NT2/D1 (cell line): Measurements from ENCODE around the gene RIMBP2.

Experiments used
- DNase-seq: peaks from one replicate; pipeline ENCODE4 v3.0.0-alpha.2; 2011; ENCODE audit warnings: low read depth, low spot score
- H3K27me3 ChIP-seq: 2 replicates; pipeline ENCODE4 v1.6.0; 2011; ENCODE audit warnings: mild to moderate bottlenecking; ENCODE audit not compliant: insufficient read length, insufficient read depth
- H3K36me3 ChIP-seq: 2 replicates; pipeline ENCODE4 v1.6.1; 2011; ENCODE audit warnings: mild to moderate bottlenecking, low read length, mixed read lengths; ENCODE audit not compliant: insufficient read depth, insufficient read length
- H3K4me1 ChIP-seq: 2 replicates; pipeline ENCODE4 v1.5.1; 2011; ENCODE audit not compliant: insufficient read depth, insufficient read length
- H3K4me3 ChIP-seq: 2 replicates; pipeline ENCODE4 v1.5.1; 2011; ENCODE audit warnings: low read depth; ENCODE audit not compliant: insufficient read length
- H3K9ac ChIP-seq: 2 replicates; pipeline ENCODE4 v1.6.0; 2011; ENCODE audit warnings: low read depth; ENCODE audit not compliant: insufficient read length
- H3K9me3 ChIP-seq: 2 replicates; pipeline ENCODE4 v1.5.1; 2011; ENCODE audit warnings: mild to moderate bottlenecking, low read length; ENCODE audit not compliant: insufficient read depth
- SUZ12 ChIP-seq: IDR thresholded peaks from 2 replicates; pipeline ENCODE4 v1.6.1; 2011; ENCODE audit not compliant: insufficient read length, insufficient read depth; ENCODE audit errors: extremely low read depth
- YY1 ChIP-seq: IDR thresholded peaks from 2 replicates; pipeline ENCODE4 v1.6.1; 2011; ENCODE audit not compliant: insufficient read length, insufficient read depth
- ZNF274 ChIP-seq: IDR thresholded peaks from 2 replicates; pipeline ENCODE4 v1.6.1; 2011; ENCODE audit warnings: mild to moderate bottlenecking, low read depth, low read length

The RIMBP2 gene

GRCh38 chr12:130613831-130614529 is 102.1 kb downstream of the RIMBP2 start:
- TF ChIP-seq YY1, result no peak
- TF ChIP-seq ZNF274, result no peak
- no peak for TF ChIP-seq SUZ12
- no peak for DNase-seq
- H3K9me3 ChIP-seq, result no peaks in the 10 kb centered on the region
- H3K4me1 ChIP-seq, result peaks cover 8% of the 10 kb centered on the region
- no peaks in the 10 kb centered on the region for H3K27me3 ChIP-seq
- no peak overlapping the region for H3K9ac ChIP-seq
- no peak overlapping the region for H3K4me3 ChIP-seq
- no peaks in the 10 kb centered on the region for H3K36me3 ChIP-seq

GRCh38 chr12:130613131-130613530 is 103.0 kb downstream of the RIMBP2 start:
- H3K4me3 ChIP-seq, result no peak overlapping the region
- no peaks in the 10 kb centered on the region for H3K36me3 ChIP-seq
- no peak overlapping the region for H3K9ac ChIP-seq
- no peak for TF ChIP-seq YY1
- no peak for TF ChIP-seq SUZ12
- TF ChIP-seq ZNF274, result no peak
- no peaks in the 10 kb centered on the region for H3K27me3 ChIP-seq
- no peaks in the 10 kb centered on the region for H3K9me3 ChIP-seq
- no peak for DNase-seq
- peaks cover 11% of the 10 kb centered on the region for H3K4me1 ChIP-seq

GRCh38 chr12:130611026-130611905 is 104.8 kb downstream of the RIMBP2 start:
- Histone ChIP-seq H3K9me3 (no peaks in the 10 kb centered on the region), H3K9ac (no peak overlapping the region), H3K4me3 (no peak overlapping the region), H3K36me3 (no peaks in the 10 kb centered on the region), H3K4me1 (peaks cover 10% of the 10 kb centered on the region), H3K27me3 (no peaks in the 10 kb centered on the region)
- TF ChIP-seq YY1, result no peak
- TF ChIP-seq SUZ12, result no peak
- no peak for TF ChIP-seq ZNF274
- DNase-seq, result no peak

GRCh38 chr12:130609966-130610365 is 106.1 kb downstream of the RIMBP2 start:
- DNase-seq, result no peak
- TF ChIP-seq YY1 (no peak), SUZ12 (no peak), ZNF274 (no peak)
- peaks cover 10% of the 10 kb centered on the region for H3K4me1 ChIP-seq
- H3K36me3 ChIP-seq, result no peaks in the 10 kb centered on the region
- no peak overlapping the region for H3K9ac ChIP-seq
- H3K9me3 ChIP-seq, result no peaks in the 10 kb centered on the region
- no peak overlapping the region for H3K4me3 ChIP-seq
- H3K27me3 ChIP-seq, result no peaks in the 10 kb centered on the region

GRCh38 chr12:130608831-130609230 is 107.3 kb downstream of the RIMBP2 start:
- Histone ChIP-seq H3K9ac (no peak overlapping the region), H3K27me3 (no peaks in the 10 kb centered on the region), H3K4me1 (peaks cover 6% of the 10 kb centered on the region), H3K36me3 (no peaks in the 10 kb centered on the region), H3K9me3 (no peaks in the 10 kb centered on the region), H3K4me3 (no peak overlapping the region)
- TF ChIP-seq SUZ12 (no peak), ZNF274 (no peak)
- DNase-seq, result no peak

GRCh38 chr12:130608132-130608531 is 108.0 kb downstream of the RIMBP2 start:
- peak; percentile 42 for DNase-seq
- Histone ChIP-seq H3K9ac (no peak overlapping the region), H3K4me3 (no peak overlapping the region), H3K4me1 (peaks cover 5% of the 10 kb centered on the region), H3K27me3 (no peaks in the 10 kb centered on the region), H3K36me3 (no peaks in the 10 kb centered on the region), H3K9me3 (no peaks in the 10 kb centered on the region)
- TF ChIP-seq YY1 (no peak), SUZ12 (no peak), ZNF274 (no peak)

GRCh38 chr12:130606231-130606630 is 109.9 kb downstream of the RIMBP2 start:
- no peaks in the 10 kb centered on the region for H3K9me3 ChIP-seq
- no peaks in the 10 kb centered on the region for H3K36me3 ChIP-seq
- no peak for TF ChIP-seq ZNF274
- TF ChIP-seq SUZ12, result no peak
- TF ChIP-seq YY1, result no peak

More at GRCh38 chr12:130606231-130606630, 109.9 kb downstream of the RIMBP2 start:
- no peak overlapping the region for H3K4me3 ChIP-seq
- H3K4me1 ChIP-seq, result peaks cover 5% of the 10 kb centered on the region
- DNase-seq, result no peak
- no peaks in the 10 kb centered on the region for H3K27me3 ChIP-seq
- no peak overlapping the region for H3K9ac ChIP-seq
